Caco-2 (cell line): ENCODE measurements around the gene RRP8. TPM values are rescaled to one million over a fixed set of nuclear protein-coding genes. Genes with fewer than 3 reads are reported as not detected.

Source experiments
- BruUV-seq: library from RNA; stranded (reverse); fragments of 400-500 nt; replicated peaks from 2 replicates; lab custom pipeline; 2021; lab: Mats Ljungman, UMichigan
- CTCF ChIA-PET: fragments of 300-600 bp; sonication (Branson Sonifier 250); formaldehyde crosslinking; loops from one replicate; lab custom pipeline; 2022; ENCODE audit warnings: antibody characterized with exemption; lab: Charles Lee
- POLR2A ChIA-PET: fragments of 300-600 bp; sonication (Branson Sonifier 250); formaldehyde crosslinking; loops from one replicate; lab custom pipeline; 2022; ENCODE audit warnings: antibody characterized with exemption; lab: Charles Lee
- DNase-seq, 2 experiments: peaks; one replicate each; pipeline versions ENCODE4 v3.0.0 to v3.0.0-alpha.2; 2020 to 2022
- H3K27me3 ChIP-seq: replicated peaks from 2 replicates; pipeline ENCODE4 v1.6.0; 2011; ENCODE audit warnings: low read length; ENCODE audit not compliant: control insufficient read depth, insufficient read depth
- H3K36me3 ChIP-seq: 2 replicates; pipeline ENCODE4 v1.5.1; 2011; ENCODE audit warnings: low read length; ENCODE audit not compliant: control insufficient read depth, insufficient read depth
- H3K4me1 ChIP-seq: fragments of 250-450 bp; sonication (Bioruptor Pico); 2 replicates; pipeline ENCODE4 v1.5.1; 2020; ENCODE audit warnings: mild to moderate bottlenecking
- H3K4me3 ChIP-seq: 2 replicates; pipeline ENCODE4 v1.5.1; 2011; ENCODE audit warnings: low read depth, mild to moderate bottlenecking, control low read depth, low read length
- H3K9me3 ChIP-seq: fragments of 250-450 bp; sonication (Bioruptor Pico); 2 replicates; pipeline ENCODE4 v1.5.1; 2020; ENCODE audit warnings: mild to moderate bottlenecking, moderate library complexity
- H3K27ac Mint-ChIP-seq: one replicate; pipeline ENCODE4 v1.8.0; 2022; ENCODE audit warnings: mixed read lengths; ENCODE audit not compliant: unreplicated experiment
- H3K27me3 Mint-ChIP-seq: one replicate; pipeline ENCODE4 v1.8.0; 2022; ENCODE audit warnings: mixed read lengths; ENCODE audit not compliant: insufficient read depth, unreplicated experiment
- H3K36me3 Mint-ChIP-seq: one replicate; pipeline ENCODE4 v1.8.0; 2022; ENCODE audit warnings: mild to moderate bottlenecking, mixed read lengths; ENCODE audit not compliant: insufficient read depth, unreplicated experiment
- H3K4me1 Mint-ChIP-seq: one replicate; pipeline ENCODE4 v1.8.0; 2022; ENCODE audit warnings: low read depth, mixed read lengths; ENCODE audit not compliant: unreplicated experiment
- H3K4me3 Mint-ChIP-seq: one replicate; pipeline ENCODE4 v1.8.0; 2022; ENCODE audit warnings: mild to moderate bottlenecking, moderate library complexity, mixed read lengths; ENCODE audit not compliant: unreplicated experiment
- H3K9me3 Mint-ChIP-seq: one replicate; pipeline ENCODE4 v1.8.0; 2022; ENCODE audit warnings: mixed read lengths; ENCODE audit not compliant: unreplicated experiment
- CTCF ChIP-seq, 2 experiments: fragments of 200-600 bp in 1 of 2; IDR thresholded peaks; 1 replicate in 1 of 2; 2 replicates in 1 of 2; pipeline versions ENCODE4 v1.5.1 to v1.8.0; 2011 to 2022; ENCODE audit warnings: antibody characterized with exemption in 1 of 2, control low read depth in 1 of 2, inconsistent platforms in 1 of 2, low read depth in 1 of 2, low read length in 1 of 2, mild to moderate bottlenecking in 1 of 2, moderate library complexity in 1 of 2; ENCODE audit not compliant: insufficient read depth in 1 of 2, severe bottlenecking in 1 of 2, unreplicated experiment in 1 of 2
- intact Hi-C: fragments of 100-400 bp; cut with micrococcal nuclease; formaldehyde crosslinking; loops from one replicate; pipeline ENCODE4 v1.10.0; 2022; ENCODE audit not compliant: unreplicated experiment
- total RNA-seq: library from RNA; stranded (reverse); gene quantifications from 2 replicates; pipeline ENCODE4 v1.2.3, GENCODE V29; 2022

The RRP8 gene
- total RNA-seq, 1 experiment from 2014 or later = 21.0 TPM

- Mint-ChIP-seq H3K4me1 (no peaks in the 10 kb centered on the region), H3K9me3 (no peaks in the 10 kb centered on the region), H3K27ac (no peak overlapping the region), H3K27me3 (no peaks in the 10 kb centered on the region), H3K36me3 (no peaks in the 10 kb centered on the region), H3K4me3 (no peak overlapping the region)
- no peak for DNase-seq
- ChIA-PET CTCF (interaction anchor here (0.6 kb wide), 1 partner anchor 22 kb away, joined by 3 read pairs; no protein-coding TSS in a partner anchor), POLR2A (no interaction called here)
- intact Hi-C loops = no loop called here
- BruUV-seq = no TSS peak
- H3K36me3 ChIP-seq = no peaks in the 10 kb centered on the region
- no peaks in the 10 kb centered on the region for H3K4me1 ChIP-seq
- no peak overlapping the region for H3K4me3 ChIP-seq
- TF ChIP-seq CTCF (IDR thresholded peaks at IDR 0.05; ENCODE audit: insufficient read depth in 1 of 2, low read depth in 1 of 2, low read length in 1 of 2, severe bottlenecking in 1 of 2, unreplicated experiment in 1 of 2) = no peak
- H3K9me3 ChIP-seq = no peaks in the 10 kb centered on the region
- H3K27me3 ChIP-seq = no peaks in the 10 kb centered on the region
Observed at GRCh38 chr11:6553634-6554033, 49.8 kb downstream of the RRP8 start.

- ChIA-PET POLR2A (no interaction called here), CTCF (no interaction called here)
- BruUV-seq = no TSS peak
- H3K27me3 ChIP-seq = no peaks in the 10 kb centered on the region
- no peaks in the 10 kb centered on the region for H3K4me1 ChIP-seq
- no peak overlapping the region for H3K4me3 ChIP-seq
- TF ChIP-seq CTCF (IDR thresholded peaks at IDR 0.05; ENCODE audit: insufficient read depth in 1 of 2, low read depth in 1 of 2, low read length in 1 of 2, severe bottlenecking in 1 of 2, unreplicated experiment in 1 of 2) = no peak
- Mint-ChIP-seq H3K36me3 (no peaks in the 10 kb centered on the region), H3K4me1 (no peaks in the 10 kb centered on the region), H3K27ac (no peak overlapping the region), H3K4me3 (no peak overlapping the region), H3K9me3 (no peaks in the 10 kb centered on the region), H3K27me3 (no peaks in the 10 kb centered on the region)
- H3K36me3 ChIP-seq = no peaks in the 10 kb centered on the region
- no peaks in the 10 kb centered on the region for H3K9me3 ChIP-seq
- intact Hi-C loops = no loop called here
- DNase-seq = no peak
Observed at GRCh38 chr11:6548641-6549040, 54.8 kb downstream of the RRP8 start.

- POLR2A ChIA-PET = no interaction called here
- H3K4me3 ChIP-seq = no peak overlapping the region
- DNase-seq = no peak
- H3K27ac Mint-ChIP-seq = no peak overlapping the region
- no peaks in the 10 kb centered on the region for H3K9me3 Mint-ChIP-seq
- H3K4me3 Mint-ChIP-seq = no peak overlapping the region
- TF ChIP-seq CTCF (IDR thresholded peaks at IDR 0.05; ENCODE audit: insufficient read depth in 1 of 2, low read depth in 1 of 2, low read length in 1 of 2, severe bottlenecking in 1 of 2, unreplicated experiment in 1 of 2) = no peak
- no peaks in the 10 kb centered on the region for H3K27me3 Mint-ChIP-seq
- H3K36me3 Mint-ChIP-seq = no peaks in the 10 kb centered on the region
- no peaks in the 10 kb centered on the region for H3K27me3 ChIP-seq
- CTCF ChIA-PET = no interaction called here
- intact Hi-C loops = no loop called here
- H3K9me3 ChIP-seq = no peaks in the 10 kb centered on the region
- H3K36me3 ChIP-seq = no peaks in the 10 kb centered on the region
- no peaks in the 10 kb centered on the region for H3K4me1 ChIP-seq
- BruUV-seq = no TSS peak
- H3K4me1 Mint-ChIP-seq = no peaks in the 10 kb centered on the region
Observed at GRCh38 chr11:6548121-6548520, 55.3 kb downstream of the RRP8 start.
